HepG2 (cell line): ENCODE measurements around the gene KRTAP19-7.

Experiments
- GTF2F1 ChIP-seq: fragments of 150-350 bp; IDR thresholded peaks from 2 replicates; pipeline ENCODE4 v1.6.1; 2014; ENCODE audit warnings: low read length
- HMGXB4 ChIP-seq, 2 experiments: sonication (generic) in 1 of 2; formaldehyde crosslinking in 1 of 2; IDR thresholded peaks; 2 replicates each; pipeline versions ENCODE4 v1.4.0 to v1.6.1; 2018 to 2020; ENCODE audit warnings: missing genetic modification reagents in 2 of 2, borderline replicate concordance in 1 of 2, low read depth in 1 of 2, mild to moderate bottlenecking in 1 of 2, missing biosample characterization in 1 of 2
- JUN ChIP-seq: sonication (generic); formaldehyde crosslinking; IDR thresholded peaks from 2 replicates; pipeline ENCODE4 v1.4.0; 2020; ENCODE audit warnings: mild to moderate bottlenecking, missing genetic modification reagents
- MAZ ChIP-seq, 2 experiments: sonication (generic) in 1 of 2; formaldehyde crosslinking in 1 of 2; IDR thresholded peaks; 2 replicates each; pipeline versions ENCODE4 v1.5.0 to v1.6.1; 2012 to 2020; ENCODE audit warnings: low read depth in 2 of 2, mild to moderate bottlenecking in 2 of 2, borderline replicate concordance in 1 of 2, improper control_type of control experiment in 1 of 2, low read length in 1 of 2, missing genetic modification reagents in 1 of 2, moderate library complexity in 1 of 2
- MED1 ChIP-seq: sonication (generic); formaldehyde crosslinking; IDR thresholded peaks from 2 replicates; pipeline ENCODE4 v1.4.0; 2020; ENCODE audit warnings: missing genetic modification reagents
- MTERF4 ChIP-seq: sonication (generic); formaldehyde crosslinking; IDR thresholded peaks from 2 replicates; pipeline ENCODE4 v1.8.0; 2023; ENCODE audit warnings: mild to moderate bottlenecking, missing genetic modification reagents
- NCOA2 ChIP-seq: sonication (generic); formaldehyde crosslinking; IDR thresholded peaks from 2 replicates; pipeline ENCODE4 v1.8.0; 2022; ENCODE audit warnings: inconsistent platforms
- SALL2 ChIP-seq: sonication (generic); formaldehyde crosslinking; IDR thresholded peaks from 2 replicates; pipeline ENCODE4 v1.8.1; 2023; ENCODE audit warnings: mild to moderate bottlenecking, missing genetic modification reagents, inconsistent platforms
- SNRNP70 ChIP-seq: fragments of 200-400 bp; formaldehyde crosslinking; IDR thresholded peaks from 2 replicates; pipeline ENCODE4 v1.6.1; 2017; ENCODE audit warnings: mild to moderate bottlenecking, low read depth, low read length, moderate library complexity
- SYNCRIP ChIP-seq: fragments of 200-400 bp; formaldehyde crosslinking; IDR thresholded peaks from 2 replicates; pipeline ENCODE4 v1.6.1; 2018; ENCODE audit warnings: mild to moderate bottlenecking, low read depth, low read length; ENCODE audit not compliant: insufficient read depth
- TAF1 ChIP-seq: sonication (generic); formaldehyde crosslinking; IDR thresholded peaks from 2 replicates; pipeline ENCODE4 v1.4.0; 2020; ENCODE audit warnings: missing genetic modification reagents
- WIZ ChIP-seq: sonication (generic); formaldehyde crosslinking; IDR thresholded peaks from 2 replicates; pipeline ENCODE4 v1.5.1; 2020; ENCODE audit warnings: mild to moderate bottlenecking, missing genetic modification reagents
- ZFP36L2 ChIP-seq: sonication (generic); formaldehyde crosslinking; IDR thresholded peaks from 2 replicates; pipeline ENCODE4 v1.4.0; 2020; ENCODE audit warnings: missing genetic modification reagents
- ZNF160 ChIP-seq: sonication (generic); formaldehyde crosslinking; IDR thresholded peaks from 2 replicates; pipeline ENCODE4 v1.8.0; 2022; ENCODE audit warnings: mild to moderate bottlenecking, inconsistent platforms, missing genetic modification reagents

- TF ChIP-seq TAF1 (CRISPR knock-in tag) = no peak
- no peak for TF ChIP-seq ZNF160 (CRISPR knock-in tag)
- no peak for TF ChIP-seq NCOA2 (CRISPR knock-in tag)
- no peak for TF ChIP-seq MED1 (CRISPR knock-in tag)
- TF ChIP-seq JUN (CRISPR knock-in tag) = no peak
- no peak for TF ChIP-seq GTF2F1
- no peak for TF ChIP-seq MAZ (IDR thresholded peaks at IDR 0.05; ENCODE audit: borderline replicate concordance, low read depth, low read length)
- TF ChIP-seq MAZ (CRISPR knock-in tag; IDR thresholded peaks at IDR 0.05; ENCODE audit: low read depth) = no peak
- TF ChIP-seq WIZ (CRISPR knock-in tag) = no peak
- no peak for TF ChIP-seq ZFP36L2 (CRISPR knock-in tag)
- TF ChIP-seq HMGXB4 (CRISPR knock-in tag; IDR thresholded peaks at IDR 0.05; ENCODE audit: borderline replicate concordance in 1 of 2, low read depth in 1 of 2) = no peak
- no peak for TF ChIP-seq SALL2 (CRISPR knock-in tag)
- TF ChIP-seq MTERF4 (CRISPR knock-in tag) = no peak
- TF ChIP-seq SNRNP70 = no peak
- no peak for TF ChIP-seq SYNCRIP
Measured at GRCh38 chr21:30518876-30519275, 42.2 kb downstream of the KRTAP19-7 start.
